Heart left ventricle (tissue), 13 donors: ENCODE results near the gene EYS.

Source experiments
- POLR2A ChIP-seq, 2 donors: fragments of 450-650 bp; IDR thresholded peaks; one replicate each; pipeline ENCODE4 v1.6.1; 2017; ENCODE audit warnings: antibody characterized with exemption in 2 of 2, mild to moderate bottlenecking in 2 of 2, moderate library complexity in 2 of 2
- TF ChIP-seq, protein P1 (sequence below), 12 donors: fragments of 200-600 bp; sonication (generic) in 4 of 12; IDR thresholded peaks; one replicate each; pipeline versions ENCODE4 v1.5.0 to v1.8.0; 2018 to 2022; ENCODE audit warnings: antibody characterized with exemption in 12 of 12, mild to moderate bottlenecking in 5 of 12
- donor health status: ischemic (EF 13 %, LVEDD 7.1; RV severe dilation, severe dysfunction).
- donor health status: DM: no; HTN: yes; CAD: no.
- donor health status: DM: no; HTN: no; CAD: no.
- donor health status: ischemic (EF 25% LVEDD 6.9; RV normal size, moderate dysfunction).
- donor health status: ischemic (EF 25% LVEDD 5.7; RV mildly dilated, moderate dysfunction).
- donor health status: ischemic (EF 35%, LVEDD 5.7; RV mildly dilated, moderate dysfunction).
- donor health status: nonischemic (EF 11% LVEDD 7.7; RV severe dilation, severe dysfunction).
- donor health status: DM: yes; HTN: yes; CAD: no.
- donor health status: PGD.
- donor health status: ischemic (EF 29% LVEDD 5.4; RV normal size, mild dysfunction).
- donor health status: nonischemic (EF 23%, LVEDD 6.1; RV moderate dilation, normal function).

GRCh38 chr6:64482631-64483030, 1224.4 kb downstream of the EYS start:
- TF ChIP-seq, protein P1, sequence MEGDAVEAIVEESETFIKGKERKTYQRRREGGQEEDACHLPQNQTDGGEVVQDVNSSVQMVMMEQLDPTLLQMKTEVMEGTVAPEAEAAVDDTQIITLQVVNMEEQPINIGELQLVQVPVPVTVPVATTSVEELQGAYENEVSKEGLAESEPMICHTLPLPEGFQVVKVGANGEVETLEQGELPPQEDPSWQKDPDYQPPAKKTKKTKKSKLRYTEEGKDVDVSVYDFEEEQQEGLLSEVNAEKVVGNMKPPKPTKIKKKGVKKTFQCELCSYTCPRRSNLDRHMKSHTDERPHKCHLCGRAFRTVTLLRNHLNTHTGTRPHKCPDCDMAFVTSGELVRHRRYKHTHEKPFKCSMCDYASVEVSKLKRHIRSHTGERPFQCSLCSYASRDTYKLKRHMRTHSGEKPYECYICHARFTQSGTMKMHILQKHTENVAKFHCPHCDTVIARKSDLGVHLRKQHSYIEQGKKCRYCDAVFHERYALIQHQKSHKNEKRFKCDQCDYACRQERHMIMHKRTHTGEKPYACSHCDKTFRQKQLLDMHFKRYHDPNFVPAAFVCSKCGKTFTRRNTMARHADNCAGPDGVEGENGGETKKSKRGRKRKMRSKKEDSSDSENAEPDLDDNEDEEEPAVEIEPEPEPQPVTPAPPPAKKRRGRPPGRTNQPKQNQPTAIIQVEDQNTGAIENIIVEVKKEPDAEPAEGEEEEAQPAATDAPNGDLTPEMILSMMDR (IDR thresholded peaks at IDR 0.05) = no peak
- no peak for TF ChIP-seq POLR2A (IDR thresholded peaks at IDR 0.05)
